ENCODE data around the gene SH3BP5L. TPM values are rescaled to one million over a fixed set of nuclear protein-coding genes. Genes with fewer than 3 reads are reported as not detected.

The SH3BP5L gene
- total and polyA plus RNA-seq, 2 experiments from 2014 or later, result 2.8 to 26.1 TPM

GRCh38 chr1:248805876-248806275 lies 19.8 kb downstream of the SH3BP5L start:
- H3K4me3 Mint-ChIP-seq, result no peak overlapping the region
- no peaks in the 10 kb centered on the region for H3K27me3 ChIP-seq (ENCODE audit: insufficient read depth)
- H3F3A ChIP-seq (replicated peaks; ENCODE audit: low read depth), result no peaks in the 10 kb centered on the region
- no peak overlapping the region for H3K27ac ChIP-seq (ENCODE audit: low read depth)
- H3K4me3 ChIP-seq, result no peak overlapping the region
- DNase-seq (ENCODE audit: low spot score) (no peak), ATAC-seq (no peak)
- 0 out of 2 replicates have a peak, but pooled peaks cover under 1% of the 10 kb centered on the region for H3K36me3 ChIP-seq (ENCODE audit: insufficient read depth)
- H3K36me3 Mint-ChIP-seq (ENCODE audit: low read depth), result peaks cover 13% of the 10 kb centered on the region
- no peaks in the 10 kb centered on the region for H3K9me2 ChIP-seq (ENCODE audit: insufficient read depth)
- H3K4me1 Mint-ChIP-seq, result no peaks in the 10 kb centered on the region
- peaks cover 17% of the 10 kb centered on the region for H3K27me3 Mint-ChIP-seq (ENCODE audit: insufficient read depth, low read depth, poor library complexity)
- no peaks in the 10 kb centered on the region for H4K20me1 ChIP-seq (replicated peaks; ENCODE audit: insufficient read depth)
- H3K4me1 ChIP-seq (ENCODE audit: insufficient read depth), result no peaks in the 10 kb centered on the region
- H2AFZ ChIP-seq, result no peak overlapping the region
- H3K27ac Mint-ChIP-seq, result no peak overlapping the region
- H3K9me3 Mint-ChIP-seq, result peaks cover 49% of the 10 kb centered on the region
- H3K4me2 ChIP-seq, result no peak overlapping the region
- no peaks in the 10 kb centered on the region for H3K79me2 ChIP-seq (replicated peaks; ENCODE audit: insufficient read depth)
- TF ChIP-seq POLR2AphosphoS5 (IDR thresholded peaks at IDR 0.05; ENCODE audit: low read depth), result no peak
- no peak for TF ChIP-seq ZNF462 (CRISPR knock-in tag; IDR thresholded peaks at IDR 0.05)
- TF ChIP-seq EZH2phosphoT487 (IDR thresholded peaks at IDR 0.05; ENCODE audit: unreplicated experiment), result no peak
- TF ChIP-seq CTCF (conservative IDR thresholded peaks at IDR 0.05; ENCODE audit: low read depth in 2 of 2), result no peak
- no peak for TF ChIP-seq ETS1 (IDR thresholded peaks at IDR 0.05)
- TF ChIP-seq CREB1 (CRISPR knock-in tag; IDR thresholded peaks at IDR 0.05; ENCODE audit: low read depth), result no peak
- TF ChIP-seq ZNF114 (CRISPR knock-in tag; IDR thresholded peaks at IDR 0.05), result no peak
- TF ChIP-seq JUNB (IDR thresholded peaks at IDR 0.05; ENCODE audit: unreplicated experiment), result no peak
- TF ChIP-seq STAT1 (IDR thresholded peaks at IDR 0.05; ENCODE audit: unreplicated experiment), result no peak
- no peak for TF ChIP-seq ZNF331 (CRISPR knock-in tag; IDR thresholded peaks at IDR 0.05; ENCODE audit: low read depth)
- TF ChIP-seq REST (IDR thresholded peaks at IDR 0.05; ENCODE audit: unreplicated experiment), result no peak
- no peak for TF ChIP-seq NANOG (IDR thresholded peaks at IDR 0.05; ENCODE audit: borderline replicate concordance)
- TF ChIP-seq EZH2 (IDR thresholded peaks at IDR 0.05; ENCODE audit: low read depth, unreplicated experiment), result no peak

Measured in GM23338 (cell line).